C1 segment of cervical spinal cord (tissue), 14 donors: Measurements from ENCODE around the gene PLEKHN1.
"Not testable (repeated sequence)": the region's sequence is repeated elsewhere in the genome, so short reads cannot be mapped to it uniquely, and the experiment has no call there.

Experiments used
- DNase-seq, 14 donors: peaks; one replicate each; lab custom pipeline; 2025; lab: John Stamatoyannopoulos, UW

PLEKHN1 gene

GRCh38 chr1:974293-974640, 8.0 kb downstream of the PLEKHN1 start:
- DNase-seq = no peak

DNA sequence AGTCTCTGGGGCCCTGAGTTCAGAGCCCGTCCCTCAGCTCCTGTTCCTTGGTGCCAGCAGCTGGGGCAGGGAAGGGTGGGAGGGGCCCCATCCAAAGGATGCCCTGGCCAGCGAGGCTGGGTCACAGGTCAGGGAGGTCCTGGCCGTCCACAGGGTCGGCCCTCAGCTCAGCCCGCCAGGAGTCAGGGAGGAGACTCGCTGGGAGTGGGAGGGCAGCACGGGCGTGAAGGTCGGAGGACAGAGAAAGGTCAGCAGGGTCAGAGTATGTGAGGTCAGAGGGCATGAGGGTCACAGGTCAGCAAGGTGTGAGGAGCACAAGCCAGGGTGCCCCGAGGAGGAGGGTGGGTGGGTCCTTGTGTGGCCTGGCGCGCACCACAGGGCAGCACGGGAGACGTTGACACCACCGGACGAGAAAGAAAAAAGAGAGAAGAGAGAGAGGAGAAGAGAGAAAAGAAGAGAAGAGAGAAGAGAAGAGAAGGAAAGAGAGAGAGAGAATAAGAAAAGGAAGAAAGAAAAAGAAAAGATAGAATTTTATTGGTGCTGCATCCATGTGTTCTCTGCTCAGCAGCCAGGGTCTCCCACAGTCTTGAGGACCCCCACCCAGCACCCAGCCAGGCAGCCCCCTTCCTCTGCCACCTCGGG, 8.5 kb downstream of the PLEKHN1 start:
- DNase-seq = no peak

GRCh38 chr1:975365-975764, 9.1 kb downstream of the PLEKHN1 start:
- DNase-seq = no peak

GRCh38 chr1:975896-976683, 9.8 kb downstream of the PLEKHN1 start:
- DNase-seq = peak in 1 of 14 donors; percentile 38

GRCh38 chr1:976791-977190, 10.5 kb downstream of the PLEKHN1 start:
- DNase-seq = not testable (repeated sequence)

DNA sequence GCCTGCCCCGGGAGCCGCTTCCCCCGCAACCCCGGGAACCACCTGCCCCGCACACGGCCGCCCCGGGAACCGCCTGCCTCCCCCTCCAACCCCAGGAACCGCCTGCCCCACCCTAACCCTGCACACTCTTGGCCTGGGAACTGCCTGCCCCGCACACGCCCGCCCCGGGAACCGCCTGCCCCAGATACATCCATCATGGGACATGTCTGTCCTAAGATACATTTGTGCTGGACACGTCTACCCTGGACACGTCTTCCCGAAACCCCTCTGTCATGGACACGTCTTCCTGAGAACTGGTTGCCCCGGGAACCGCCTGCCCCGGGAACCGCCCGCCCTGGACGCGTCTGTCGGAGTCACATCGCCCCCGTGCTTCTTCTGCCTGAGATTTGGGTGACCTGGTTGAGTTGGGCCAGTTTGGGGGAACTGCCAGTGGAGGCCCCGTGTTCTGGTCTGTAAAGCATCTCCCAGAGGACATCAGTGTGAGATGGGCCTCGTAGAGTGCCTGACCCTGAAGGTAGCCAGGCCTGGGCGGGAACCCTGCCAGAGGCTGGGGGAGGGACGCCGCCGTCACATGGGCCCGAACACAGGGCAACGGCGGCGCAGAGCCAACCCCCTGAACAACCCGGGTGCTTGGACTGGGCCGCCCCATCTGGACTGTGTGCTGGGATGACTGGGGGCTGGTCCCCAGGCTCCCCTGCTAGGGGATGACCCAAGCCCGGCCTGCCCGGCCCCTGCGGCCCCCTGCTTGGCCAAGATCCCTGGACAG, 12.0 kb downstream of the PLEKHN1 start:
- no peak for DNase-seq

DNA sequence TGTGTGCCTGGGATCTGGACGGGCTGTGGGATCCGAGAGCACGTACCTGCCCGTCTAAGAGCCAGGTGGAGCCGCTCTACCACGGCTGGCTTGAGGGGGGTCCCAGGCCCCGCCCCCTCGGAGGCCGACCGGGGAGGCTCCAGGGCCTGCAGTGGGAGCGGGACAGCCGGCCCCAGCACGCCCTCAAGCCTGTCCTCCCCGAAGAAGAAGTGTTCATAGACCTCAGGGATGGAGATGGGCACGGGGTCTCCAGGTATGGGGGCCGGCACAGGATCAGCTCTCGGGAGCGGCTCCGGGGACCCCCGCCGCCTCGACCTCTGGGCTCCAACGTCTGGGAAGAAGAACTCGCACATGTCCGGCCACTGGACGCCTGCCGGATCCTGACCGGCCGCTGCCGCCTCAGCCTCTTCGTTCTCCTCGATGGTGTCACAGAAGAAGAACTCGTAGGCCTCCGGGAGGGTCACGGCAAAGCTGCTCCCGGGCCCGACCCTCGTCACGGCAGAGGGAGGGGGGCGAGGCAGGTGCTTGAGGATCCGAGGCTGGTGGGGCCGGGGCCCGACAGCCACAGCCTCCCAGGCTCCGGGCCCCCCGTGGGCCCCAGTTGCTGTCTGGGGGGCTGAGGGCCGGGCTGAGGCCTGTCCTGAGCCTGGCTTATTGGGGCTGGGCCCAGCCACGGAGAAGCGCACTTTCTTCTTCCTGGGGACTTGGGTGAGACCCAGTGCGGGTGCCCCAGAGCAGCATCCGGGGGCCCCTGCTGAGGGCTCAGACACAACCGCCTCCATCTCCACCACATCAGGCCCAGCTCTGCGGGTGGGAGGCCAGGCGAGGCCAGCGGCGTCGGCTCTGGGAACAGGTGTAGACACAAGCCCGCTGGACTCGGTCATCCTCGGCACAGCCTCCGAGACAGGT, 12.8 kb downstream of the PLEKHN1 start:
- DNase-seq = no peak

DNA sequence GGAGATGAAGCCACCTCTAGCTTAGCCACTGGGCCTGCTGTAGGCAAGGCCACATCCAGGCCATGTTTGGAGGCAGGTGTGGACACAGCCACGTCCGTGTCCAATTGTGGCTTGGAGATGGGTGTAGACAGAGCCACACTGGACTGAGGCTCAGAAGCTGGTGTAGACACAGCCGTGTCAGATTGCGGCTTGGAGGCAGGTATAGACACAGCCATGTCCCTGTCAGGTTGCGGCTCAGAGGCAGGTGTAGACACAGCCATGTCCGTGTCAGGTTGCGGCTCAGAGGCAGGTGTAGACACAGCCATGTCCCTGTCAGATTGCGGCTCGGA, 13.4 kb downstream of the PLEKHN1 start:
- DNase-seq = no peak

GRCh38 chr1:980137-980571, 13.9 kb downstream of the PLEKHN1 start:
- DNase-seq = no peak

- no peak for DNase-seq
Measured at GRCh38 chr1:980602-981395, 14.5 kb downstream of the PLEKHN1 start.

DNA sequence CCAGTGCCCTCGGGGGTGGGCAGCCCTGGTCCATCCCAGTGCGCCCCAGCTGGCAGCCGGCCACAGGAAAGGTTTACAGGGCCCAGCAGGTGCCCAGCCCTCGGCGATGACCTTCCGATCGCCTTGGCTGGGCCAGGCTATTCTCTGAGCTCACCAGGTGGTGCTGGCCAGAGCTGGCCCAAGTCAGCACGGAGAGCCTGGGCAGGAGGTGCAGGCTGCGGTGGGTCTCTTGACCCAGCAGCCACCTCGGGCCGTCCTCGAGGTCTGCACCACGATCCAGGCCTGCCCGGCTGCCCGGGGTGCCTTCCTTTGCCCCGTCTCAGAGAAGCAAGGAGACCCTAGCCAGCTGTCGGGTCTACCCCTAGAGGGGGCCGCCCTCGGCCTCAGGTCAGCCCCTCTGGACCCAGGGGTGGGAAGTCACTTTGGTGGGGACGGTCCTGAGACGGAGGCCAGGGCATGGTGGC, 15.2 kb downstream of the PLEKHN1 start:
- no peak for DNase-seq

- DNase-seq = no peak
Measured at GRCh38 chr1:981955-982558, 15.8 kb downstream of the PLEKHN1 start, which contains the start of gene PERM1. Gene PERM1, minus strand, starts transcription at chr1:982093. Its CDS starts 1,064 bp downstream, at chr1:981029.

GRCh38 chr1:982765-983436, 16.6 kb downstream of the PLEKHN1 start:
- no peak for DNase-seq

DNA sequence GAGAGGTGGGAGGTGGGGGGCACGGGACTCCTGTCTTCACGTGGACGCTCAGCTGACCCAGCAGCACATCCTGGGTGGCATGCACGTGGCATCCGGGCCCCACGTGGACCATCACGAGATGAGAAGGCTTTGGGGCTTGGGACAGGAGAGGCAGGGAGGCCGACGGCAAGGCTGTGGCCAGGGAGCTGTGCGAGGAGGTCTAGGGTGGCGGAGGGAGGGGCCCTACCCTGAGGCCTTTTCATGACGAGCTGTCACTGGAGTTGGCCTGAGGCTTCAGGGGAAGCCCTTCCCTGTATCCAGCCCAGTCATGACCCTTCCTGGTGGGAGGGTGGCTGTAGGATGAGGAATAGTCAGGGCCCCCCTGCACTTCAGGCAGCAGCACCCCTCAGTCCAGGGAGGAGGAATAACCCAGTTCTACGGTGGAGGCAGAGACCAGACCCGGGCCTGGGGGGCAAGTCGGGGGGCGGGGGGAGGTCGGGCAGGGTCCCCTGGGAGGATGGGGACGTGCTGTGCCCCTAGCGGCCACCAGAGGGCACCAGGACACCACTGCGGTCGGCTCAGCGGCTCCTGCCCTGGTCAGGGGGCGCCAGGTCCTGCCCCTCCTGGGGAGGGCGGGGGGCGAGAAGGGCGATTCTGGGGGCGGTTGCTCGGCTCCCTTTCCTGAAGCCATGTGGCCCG, 17.7 kb downstream of the PLEKHN1 start:
- DNase-seq = peak in 5 of 14 donors; percentile 6 to 53 (median 19)

GRCh38 chr1:984476-984814, 18.2 kb downstream of the PLEKHN1 start:
- DNase-seq = no peak

DNA sequence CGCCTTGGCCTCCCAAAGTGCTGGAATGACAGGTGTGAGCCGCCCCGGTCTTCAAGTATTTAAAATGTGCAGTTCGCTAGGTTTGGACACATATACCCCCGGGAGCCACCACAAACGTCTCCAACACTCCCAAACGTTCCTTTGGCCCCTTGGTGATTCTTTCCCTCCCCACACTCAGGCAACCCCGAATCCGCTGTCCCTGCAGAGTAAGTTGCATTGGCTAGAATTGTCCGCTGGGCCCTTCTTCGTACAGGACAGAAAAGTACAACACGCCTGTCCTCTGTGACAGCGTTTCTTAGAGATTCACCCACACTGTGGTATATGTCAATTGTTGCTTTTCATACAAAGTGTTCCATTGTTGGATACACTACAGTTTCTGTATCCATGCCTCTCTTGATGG, 18.8 kb downstream of the PLEKHN1 start:
- DNase-seq = no peak

GRCh38 chr1:988061-988460, 21.8 kb downstream of the PLEKHN1 start:
- not testable (repeated sequence) for DNase-seq

DNA sequence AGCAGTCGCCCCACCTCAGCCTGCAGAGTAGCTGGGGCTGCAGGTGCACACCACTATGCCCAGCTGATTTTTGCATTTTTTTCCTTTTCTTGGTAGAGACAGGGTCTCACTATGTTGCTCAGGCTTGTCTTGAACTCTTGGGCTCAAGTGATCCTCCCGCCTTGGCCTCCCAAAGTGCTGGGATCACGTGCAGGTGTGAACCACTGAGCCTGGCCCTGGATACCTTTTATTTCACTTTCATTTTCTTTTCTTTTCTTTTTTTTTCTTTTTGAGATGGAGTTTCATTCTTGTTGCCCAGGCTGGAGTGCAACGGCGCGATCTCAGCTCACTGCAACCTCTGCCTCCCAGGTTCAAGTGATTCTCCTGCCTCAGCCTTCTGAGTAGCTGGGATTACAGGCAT, 25.0 kb downstream of the PLEKHN1 start:
- DNase-seq = not testable (repeated sequence)

DNA sequence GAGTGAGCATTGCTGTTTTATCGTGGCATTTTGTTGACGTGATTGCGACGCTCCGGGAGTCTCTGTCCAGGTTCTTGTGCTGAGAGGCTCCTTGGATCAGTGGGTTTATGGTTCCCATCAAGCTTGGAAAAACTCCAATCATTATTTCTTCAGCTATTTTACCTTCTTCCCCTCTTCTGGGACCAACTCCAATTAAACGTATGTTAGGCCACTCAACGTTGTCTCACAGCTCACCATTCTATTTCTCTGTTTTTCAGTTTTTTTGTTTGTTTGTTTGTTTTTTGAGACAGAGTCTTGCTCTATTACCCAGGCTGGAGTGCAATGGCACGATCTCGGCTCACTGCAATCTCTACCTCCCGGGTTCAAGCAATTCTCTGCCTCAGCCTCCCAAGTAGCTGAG, 25.6 kb downstream of the PLEKHN1 start:
- no peak for DNase-seq
